ENCODE measurements around the gene STAC3. TPM values are rescaled to one million over a fixed set of nuclear protein-coding genes. Genes with fewer than 3 reads are reported as not detected.

The STAC3 gene
- total and polyA plus RNA-seq, 2 donors from 2014 or later = 1.5 to 3.1 TPM

GRCh38 chr12:57193706-57194245, 57.2 kb downstream of the STAC3 start:
- Histone ChIP-seq H3K27ac (ENCODE audit: low read depth in 2 of 2, low read length in 2 of 2) (no peak overlapping the region), H3K4me1 (ENCODE audit: control insufficient read depth in 2 of 3, insufficient read depth in 2 of 3, low read depth in 1 of 3, low read length in 3 of 3) (no peaks in the 10 kb centered on the region), H3K9me3 (ENCODE audit: control insufficient read depth in 2 of 3, insufficient read depth in 1 of 3, low read length in 3 of 3) (peaks cover 0 to 2% (median 0%) of the 10 kb centered on the region in 3 donors), H3K4me3 (ENCODE audit: low read length in 3 of 3) (no peak overlapping the region), H3K36me3 (ENCODE audit: control insufficient read depth in 2 of 3, insufficient read depth in 3 of 3, low read length in 3 of 3) (peaks cover 8 to 33% (median 19%) of the 10 kb centered on the region in 3 donors), H3K9ac (ENCODE audit: low read length in 3 of 3) (no peak overlapping the region), H3K27me3 (ENCODE audit: control insufficient read depth, insufficient read depth, low read length) (no peaks in the 10 kb centered on the region)
- TF ChIP-seq, protein P1, sequence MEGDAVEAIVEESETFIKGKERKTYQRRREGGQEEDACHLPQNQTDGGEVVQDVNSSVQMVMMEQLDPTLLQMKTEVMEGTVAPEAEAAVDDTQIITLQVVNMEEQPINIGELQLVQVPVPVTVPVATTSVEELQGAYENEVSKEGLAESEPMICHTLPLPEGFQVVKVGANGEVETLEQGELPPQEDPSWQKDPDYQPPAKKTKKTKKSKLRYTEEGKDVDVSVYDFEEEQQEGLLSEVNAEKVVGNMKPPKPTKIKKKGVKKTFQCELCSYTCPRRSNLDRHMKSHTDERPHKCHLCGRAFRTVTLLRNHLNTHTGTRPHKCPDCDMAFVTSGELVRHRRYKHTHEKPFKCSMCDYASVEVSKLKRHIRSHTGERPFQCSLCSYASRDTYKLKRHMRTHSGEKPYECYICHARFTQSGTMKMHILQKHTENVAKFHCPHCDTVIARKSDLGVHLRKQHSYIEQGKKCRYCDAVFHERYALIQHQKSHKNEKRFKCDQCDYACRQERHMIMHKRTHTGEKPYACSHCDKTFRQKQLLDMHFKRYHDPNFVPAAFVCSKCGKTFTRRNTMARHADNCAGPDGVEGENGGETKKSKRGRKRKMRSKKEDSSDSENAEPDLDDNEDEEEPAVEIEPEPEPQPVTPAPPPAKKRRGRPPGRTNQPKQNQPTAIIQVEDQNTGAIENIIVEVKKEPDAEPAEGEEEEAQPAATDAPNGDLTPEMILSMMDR (IDR thresholded peaks at IDR 0.05; ENCODE audit: borderline replicate concordance, extremely low read depth, insufficient read depth) = no peak
- FAIRE-seq = no peak
- intact Hi-C loops (cut with DNase I) = no loop called here
- no peak for DNase-seq

Small RNAs within 50 kb of the gene (microRNA-seq; reads per million reads assigned to microRNA genes)
- gene MIR1228 = not detected

Other genes starting within 250 kb of the STAC3 start
- gene ZBTB39, start 244.6 kb downstream of the STAC3 start, total RNA-seq = 6.6 TPM
- gene ZBTB39, start 244.6 kb downstream of the STAC3 start, polyA plus RNA-seq (ENCODE audit: insufficient read depth, low read depth, low replicate concordance) = 1.4 TPM
- not detected for gene TAC3, start 234.7 kb downstream of the STAC3 start, total RNA-seq
- gene TAC3, start 234.7 kb downstream of the STAC3 start, polyA plus RNA-seq (ENCODE audit: insufficient read depth, low read depth, low replicate concordance) = not detected
- gene MYO1A, start 201.1 kb downstream of the STAC3 start, total RNA-seq = 0.25 TPM
- 0.77 TPM for gene MYO1A, start 201.1 kb downstream of the STAC3 start, polyA plus RNA-seq (ENCODE audit: insufficient read depth, low read depth, low replicate concordance)
- 10.3 TPM for gene NEMP1, start 172.4 kb downstream of the STAC3 start, total RNA-seq
- 2.1 TPM for gene NEMP1, start 172.4 kb downstream of the STAC3 start, polyA plus RNA-seq (ENCODE audit: insufficient read depth, low read depth, low replicate concordance)
- 28.0 TPM for gene NAB2, start 162.1 kb downstream of the STAC3 start, total RNA-seq
- 13.9 TPM for gene NAB2, start 162.1 kb downstream of the STAC3 start, polyA plus RNA-seq (ENCODE audit: insufficient read depth, low read depth, low replicate concordance)
- 232 TPM for gene STAT6, start 139.8 kb downstream of the STAC3 start, total RNA-seq
- 74.8 TPM for gene STAT6, start 139.8 kb downstream of the STAC3 start, polyA plus RNA-seq (ENCODE audit: insufficient read depth, low read depth, low replicate concordance)
- gene LRP1, start 122.7 kb downstream of the STAC3 start, total RNA-seq = 121 TPM
- 18.7 TPM for gene LRP1, start 122.7 kb downstream of the STAC3 start, polyA plus RNA-seq (ENCODE audit: insufficient read depth, low read depth, low replicate concordance)
- not detected for gene LRP1-AS, start 103.6 kb downstream of the STAC3 start, total RNA-seq
- gene LRP1-AS, start 103.6 kb downstream of the STAC3 start, polyA plus RNA-seq (ENCODE audit: insufficient read depth, low read depth, low replicate concordance) = not detected
- gene NXPH4, start 34.4 kb downstream of the STAC3 start, total RNA-seq = 0.16 TPM
- 0.71 TPM for gene NXPH4, start 34.4 kb downstream of the STAC3 start, polyA plus RNA-seq (ENCODE audit: insufficient read depth, low read depth, low replicate concordance)
- gene SHMT2, start 21.5 kb downstream of the STAC3 start, total RNA-seq = 70.1 TPM
- 49.3 TPM for gene SHMT2, start 21.5 kb downstream of the STAC3 start, polyA plus RNA-seq (ENCODE audit: insufficient read depth, low read depth, low replicate concordance)
- 67.3 TPM for gene R3HDM2, start 179.9 kb upstream of the STAC3 start, total RNA-seq
- gene R3HDM2, start 179.9 kb upstream of the STAC3 start, polyA plus RNA-seq (ENCODE audit: insufficient read depth, low read depth, low replicate concordance) = 16.5 TPM
- not detected for gene INHBC, start 183.6 kb upstream of the STAC3 start, total RNA-seq
- not detected for gene INHBC, start 183.6 kb upstream of the STAC3 start, polyA plus RNA-seq (ENCODE audit: insufficient read depth, low read depth, low replicate concordance)
- 0.19 TPM for gene INHBE, start 204.1 kb upstream of the STAC3 start, total RNA-seq
- 0.30 TPM for gene INHBE, start 204.1 kb upstream of the STAC3 start, polyA plus RNA-seq (ENCODE audit: insufficient read depth, low read depth, low replicate concordance)
- gene GLI1, start 208.6 kb upstream of the STAC3 start, total RNA-seq = 2.8 TPM
- gene GLI1, start 208.6 kb upstream of the STAC3 start, polyA plus RNA-seq (ENCODE audit: insufficient read depth, low read depth, low replicate concordance) = 1.4 TPM
- gene ARHGAP9, start 228.7 kb upstream of the STAC3 start, total RNA-seq = 18.1 TPM
- gene ARHGAP9, start 228.7 kb upstream of the STAC3 start, polyA plus RNA-seq (ENCODE audit: insufficient read depth, low read depth, low replicate concordance) = 3.8 TPM
- gene MARS1, start 236.9 kb upstream of the STAC3 start, total RNA-seq = 158 TPM
- gene MARS1, start 236.9 kb upstream of the STAC3 start, polyA plus RNA-seq (ENCODE audit: insufficient read depth, low read depth, low replicate concordance) = 62.8 TPM

Data from kidney (tissue), 14 donors.